PFSK-1 (cell line): ENCODE measurements around the gene SCAF4.
A peak's percentile ranks its signal among the peaks of the same experiment; 100 is the strongest.

Source experiments
- FOXP2 ChIP-seq: optimal IDR thresholded peaks from 2 replicates; pipeline ENCODE3; 2011; ENCODE audit warnings: borderline replicate concordance, control low read depth, inconsistent platforms; ENCODE audit not compliant: insufficient read depth; ENCODE audit errors: extremely low read length, extremely low read depth
- POLR2AphosphoS5 ChIP-seq: IDR thresholded peaks from 2 replicates; pipeline ENCODE4 v1.6.1; 2012; ENCODE audit warnings: low read depth, mild to moderate bottlenecking, control low read depth, low read length, moderate library complexity
- SIN3A ChIP-seq: IDR thresholded peaks from 2 replicates; pipeline ENCODE4 v1.6.1; 2012; ENCODE audit warnings: mild to moderate bottlenecking, low read length, moderate library complexity, borderline replicate concordance; ENCODE audit not compliant: insufficient read depth
- TAF1 ChIP-seq: IDR thresholded peaks from 2 replicates; pipeline ENCODE4 v1.6.1; 2012; ENCODE audit warnings: low read length, control low read depth, borderline replicate concordance; ENCODE audit not compliant: insufficient read depth
- TF ChIP-seq, protein P1 (sequence below), 2 experiments: IDR thresholded peaks; 2 replicates each; pipeline versions ENCODE4 v1.6.1 to v1.8.0; 2011 to 2012; ENCODE audit warnings: low read depth in 2 of 2, low read length in 2 of 2, control low read depth in 1 of 2, inconsistent platforms in 1 of 2, mild to moderate bottlenecking in 1 of 2, moderate library complexity in 1 of 2; ENCODE audit not compliant: insufficient read depth in 1 of 2

Gene SCAF4

DNA sequence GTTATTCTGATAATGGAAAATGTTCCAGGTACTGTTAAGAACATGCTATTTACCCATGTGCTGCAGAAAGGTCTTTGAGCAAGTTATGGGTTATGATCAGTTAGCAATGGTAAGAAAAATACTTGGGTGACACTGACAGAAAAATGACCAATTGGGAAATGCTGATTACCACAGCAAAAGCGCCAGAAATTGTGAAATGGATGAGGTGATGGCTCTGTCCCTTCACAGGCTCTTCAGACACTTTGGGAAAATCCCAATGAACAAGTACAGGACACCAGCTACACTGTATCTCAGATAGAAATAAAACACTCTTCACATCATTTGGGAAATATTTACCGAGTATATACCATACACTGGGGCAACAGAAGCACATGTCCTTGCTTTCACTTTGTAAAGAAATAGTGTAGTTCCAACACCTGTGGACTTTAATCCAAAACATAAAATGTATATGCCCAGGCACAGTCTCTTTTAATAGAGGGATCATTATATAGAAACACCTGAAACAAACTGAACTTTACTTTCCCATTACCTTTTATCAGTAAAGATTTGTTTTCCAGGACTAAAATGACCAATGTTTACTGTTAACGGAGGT lies 58.5 kb downstream of the SCAF4 start:
- TF ChIP-seq SIN3A (no peak), FOXP2 (no peak), POLR2AphosphoS5 (no peak), TAF1 (no peak)
- TF ChIP-seq, protein P1, sequence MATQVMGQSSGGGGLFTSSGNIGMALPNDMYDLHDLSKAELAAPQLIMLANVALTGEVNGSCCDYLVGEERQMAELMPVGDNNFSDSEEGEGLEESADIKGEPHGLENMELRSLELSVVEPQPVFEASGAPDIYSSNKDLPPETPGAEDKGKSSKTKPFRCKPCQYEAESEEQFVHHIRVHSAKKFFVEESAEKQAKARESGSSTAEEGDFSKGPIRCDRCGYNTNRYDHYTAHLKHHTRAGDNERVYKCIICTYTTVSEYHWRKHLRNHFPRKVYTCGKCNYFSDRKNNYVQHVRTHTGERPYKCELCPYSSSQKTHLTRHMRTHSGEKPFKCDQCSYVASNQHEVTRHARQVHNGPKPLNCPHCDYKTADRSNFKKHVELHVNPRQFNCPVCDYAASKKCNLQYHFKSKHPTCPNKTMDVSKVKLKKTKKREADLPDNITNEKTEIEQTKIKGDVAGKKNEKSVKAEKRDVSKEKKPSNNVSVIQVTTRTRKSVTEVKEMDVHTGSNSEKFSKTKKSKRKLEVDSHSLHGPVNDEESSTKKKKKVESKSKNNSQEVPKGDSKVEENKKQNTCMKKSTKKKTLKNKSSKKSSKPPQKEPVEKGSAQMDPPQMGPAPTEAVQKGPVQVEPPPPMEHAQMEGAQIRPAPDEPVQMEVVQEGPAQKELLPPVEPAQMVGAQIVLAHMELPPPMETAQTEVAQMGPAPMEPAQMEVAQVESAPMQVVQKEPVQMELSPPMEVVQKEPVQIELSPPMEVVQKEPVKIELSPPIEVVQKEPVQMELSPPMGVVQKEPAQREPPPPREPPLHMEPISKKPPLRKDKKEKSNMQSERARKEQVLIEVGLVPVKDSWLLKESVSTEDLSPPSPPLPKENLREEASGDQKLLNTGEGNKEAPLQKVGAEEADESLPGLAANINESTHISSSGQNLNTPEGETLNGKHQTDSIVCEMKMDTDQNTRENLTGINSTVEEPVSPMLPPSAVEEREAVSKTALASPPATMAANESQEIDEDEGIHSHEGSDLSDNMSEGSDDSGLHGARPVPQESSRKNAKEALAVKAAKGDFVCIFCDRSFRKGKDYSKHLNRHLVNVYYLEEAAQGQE (IDR thresholded peaks at IDR 0.05; ENCODE audit: insufficient read depth in 1 of 2, low read depth in 2 of 2, low read length in 2 of 2), result no peak

DNA sequence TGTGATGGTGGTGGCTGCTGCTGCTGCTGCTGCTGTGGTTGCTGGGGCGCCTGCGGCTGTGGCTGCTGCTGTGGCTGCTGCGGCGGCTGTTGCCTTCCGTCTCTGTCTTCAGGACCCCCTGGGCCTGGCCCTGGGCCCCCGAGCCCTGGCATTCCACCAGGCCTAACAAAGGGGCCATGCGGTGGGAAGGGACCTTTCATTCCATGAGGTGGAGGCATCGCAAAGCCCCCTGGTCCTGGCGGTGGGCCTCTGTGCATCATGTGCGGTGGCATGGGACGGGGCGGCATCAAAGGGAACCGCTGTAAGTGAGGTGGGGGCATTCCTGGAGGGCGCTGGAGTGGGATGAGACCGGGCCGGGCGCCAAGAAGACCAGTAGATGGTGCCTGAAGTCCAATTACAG lies 60.0 kb downstream of the SCAF4 start:
- TF ChIP-seq POLR2AphosphoS5, result no peak

DNA sequence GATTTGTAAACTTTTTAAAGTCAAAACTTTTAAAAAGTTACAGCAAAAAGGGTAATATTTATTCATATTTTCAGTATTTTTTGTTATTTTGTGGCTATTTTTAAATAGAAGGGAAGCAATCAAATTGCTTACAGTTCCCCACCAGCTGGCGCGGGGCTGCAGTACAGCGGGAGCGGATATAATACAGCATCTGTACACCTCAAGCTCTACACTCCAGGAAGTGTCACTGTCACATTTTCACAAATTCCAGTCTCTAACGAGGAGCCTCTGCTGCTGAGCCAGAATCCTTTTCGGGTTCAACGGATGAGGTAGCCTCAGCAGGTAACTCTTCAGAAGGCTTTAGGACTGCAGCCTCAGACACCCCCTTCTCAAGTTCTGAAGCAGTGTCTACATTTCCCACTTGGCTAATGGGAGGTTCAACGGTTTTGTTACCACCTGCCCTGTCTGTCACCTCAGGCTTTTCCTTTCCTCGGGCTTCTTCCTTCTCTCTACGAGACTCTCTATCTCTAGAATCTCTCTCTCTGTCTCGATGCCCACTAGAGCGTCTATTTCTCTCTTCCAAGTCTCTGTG lies 60.7 kb downstream of the SCAF4 start:
- TF ChIP-seq SIN3A (no peak), POLR2AphosphoS5 (peak; percentile 45; the same call in 1 of the 2 replicates)

DNA sequence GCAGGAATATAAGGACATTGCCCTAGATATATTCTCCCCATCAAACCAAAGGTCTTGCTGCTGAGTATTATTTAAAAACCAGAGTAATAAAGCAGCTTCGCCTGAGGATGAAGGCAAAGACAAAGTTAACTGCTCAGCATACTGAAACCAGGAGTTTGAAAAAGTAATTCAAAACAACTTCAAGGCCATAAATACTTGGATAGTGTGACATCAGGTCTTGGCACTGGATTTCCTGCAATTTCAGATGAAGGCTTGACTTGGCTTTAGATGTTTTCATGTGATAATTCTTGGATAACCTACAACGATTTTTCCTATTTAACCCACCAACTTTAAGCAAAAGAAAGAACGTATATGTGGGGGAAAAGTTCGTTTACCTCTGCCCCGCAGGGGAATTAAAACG lies 61.8 kb downstream of the SCAF4 start:
- TF ChIP-seq POLR2AphosphoS5, result no peak; the same call in none of the 2 replicates
- TF ChIP-seq, protein P1 (IDR thresholded peaks at IDR 0.05; ENCODE audit: insufficient read depth in 1 of 2, low read depth in 2 of 2, low read length in 2 of 2), result no peak
- TF ChIP-seq FOXP2, result no peak
- no peak for TF ChIP-seq TAF1
- TF ChIP-seq SIN3A, result no peak

DNA sequence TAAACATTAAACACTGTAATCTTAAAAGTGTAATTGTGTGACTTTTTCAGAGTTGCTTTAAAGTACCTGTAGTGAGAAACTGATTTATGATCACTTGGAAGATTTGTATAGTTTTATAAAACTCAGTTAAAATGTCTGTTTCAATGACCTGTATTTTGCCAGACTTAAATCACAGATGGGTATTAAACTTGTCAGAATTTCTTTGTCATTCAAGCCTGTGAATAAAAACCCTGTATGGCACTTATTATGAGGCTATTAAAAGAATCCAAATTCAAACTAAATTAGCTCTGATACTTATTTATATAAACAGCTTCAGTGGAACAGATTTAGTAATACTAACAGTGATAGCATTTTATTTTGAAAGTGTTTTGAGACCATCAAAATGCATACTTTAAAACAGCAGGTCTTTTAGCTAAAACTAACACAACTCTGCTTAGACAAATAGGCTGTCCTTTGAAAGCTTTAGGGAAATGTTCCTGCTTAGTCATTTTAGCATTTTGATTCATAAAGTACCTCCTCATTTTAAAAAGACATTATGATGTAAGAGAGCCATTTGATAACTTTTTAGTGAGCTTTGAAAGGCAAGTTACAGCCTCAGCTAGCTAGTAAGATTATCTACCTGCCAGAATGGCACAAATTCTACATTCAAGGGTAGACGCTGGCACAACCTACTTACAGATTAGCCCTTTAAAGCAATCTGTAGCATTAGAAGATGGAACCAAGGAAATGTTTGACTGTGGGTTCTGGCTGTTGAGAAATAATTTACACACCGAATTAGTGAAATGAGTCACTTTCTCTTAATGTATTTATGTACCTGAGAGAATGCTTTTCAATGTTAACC lies 63.0 kb downstream of the SCAF4 start:
- no peak for TF ChIP-seq FOXP2
- TF ChIP-seq TAF1, result no peak
- TF ChIP-seq POLR2AphosphoS5, result peak; percentile 27; the same call in 1 of the 2 replicates
- TF ChIP-seq, protein P1 (IDR thresholded peaks at IDR 0.05; ENCODE audit: insufficient read depth in 1 of 2, low read depth in 2 of 2, low read length in 2 of 2), result no peak

DNA sequence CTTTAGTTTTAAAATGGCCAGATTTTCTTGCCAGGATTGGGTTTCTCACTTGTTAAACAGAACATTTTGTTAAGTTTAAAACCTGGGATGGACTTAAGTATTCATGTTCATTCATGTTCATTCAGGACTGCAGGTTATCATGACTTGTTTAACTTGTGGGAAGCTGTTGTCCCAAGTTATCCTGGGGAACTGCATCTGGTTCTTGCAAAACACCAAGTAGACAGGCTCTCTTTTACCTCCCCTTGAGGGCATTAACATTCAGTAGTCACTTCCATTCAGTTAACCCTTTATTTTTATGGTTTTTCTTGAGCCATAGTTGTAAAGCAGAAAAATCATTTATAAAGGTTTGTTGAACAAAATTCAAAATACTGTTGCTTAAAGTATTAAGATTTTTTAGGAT lies 64.3 kb downstream of the SCAF4 start:
- TF ChIP-seq TAF1, result no peak
- no peak for TF ChIP-seq FOXP2
- no peak for TF ChIP-seq POLR2AphosphoS5
- TF ChIP-seq SIN3A, result no peak
- TF ChIP-seq, protein P1 (IDR thresholded peaks at IDR 0.05; ENCODE audit: insufficient read depth in 1 of 2, low read depth in 2 of 2, low read length in 2 of 2), result no peak
